Stimulated activated CD4-positive, alpha-beta T cell treated with anti-CD3 and anti-CD28 coated beads, Interleukin-15, amount 100 ng/mL, for 48 hours (primary cell): ENCODE measurements around the gene PDXDC1.
"Not testable (repeated sequence)": the region's sequence is repeated elsewhere in the genome, so short reads cannot be mapped to it uniquely, and the experiment has no call there.

Experiments
- DNase-seq, 2 donors: peaks; one replicate each; pipeline ENCODE4 v3.0.0-alpha.2; 2020; ENCODE audit warnings: low read depth in 2 of 2

Gene PDXDC1

DNA sequence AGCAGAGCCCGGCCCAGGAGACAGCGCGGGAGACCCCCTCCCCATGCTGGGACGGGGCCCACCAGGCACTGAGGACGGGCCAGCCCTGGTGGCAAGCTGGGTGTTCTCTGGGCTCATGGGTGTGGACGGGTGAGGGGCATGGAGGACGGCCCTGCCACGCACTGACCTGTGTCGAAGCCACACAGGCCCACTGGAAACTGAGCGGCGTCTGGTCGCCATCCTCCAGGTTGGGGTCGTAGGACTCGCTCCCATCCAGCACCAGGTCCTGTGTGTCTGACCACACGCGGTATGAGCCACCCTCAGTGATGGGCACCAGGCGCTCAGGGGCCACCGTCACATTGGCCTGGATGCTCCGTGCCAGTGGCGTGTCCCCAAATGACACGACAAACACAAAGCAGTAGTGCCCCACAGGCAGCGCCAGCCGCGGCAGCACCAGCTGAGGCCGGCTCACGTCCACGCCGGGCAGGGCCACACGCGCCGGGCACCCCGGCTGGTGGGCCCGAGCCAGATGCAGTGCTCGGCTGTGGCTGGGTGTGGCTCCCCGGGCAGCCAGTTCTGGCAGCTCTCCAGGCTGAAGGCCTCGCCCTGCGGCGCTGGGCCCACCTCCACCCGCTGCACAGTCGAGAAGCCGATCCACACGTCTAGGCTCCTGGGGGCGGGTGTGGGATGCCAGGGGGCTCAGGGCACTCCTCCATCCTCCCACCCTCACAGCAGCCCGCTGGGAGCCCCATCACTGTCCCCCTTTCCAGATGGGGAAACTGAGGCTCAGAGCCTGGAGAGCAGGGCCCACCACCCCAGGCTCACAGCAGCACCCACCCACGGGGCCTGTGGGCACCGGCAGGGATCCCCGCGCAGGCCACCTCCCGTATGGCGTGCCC, 160.9 kb downstream of the PDXDC1 start:
- not testable (repeated sequence) for DNase-seq

DNA sequence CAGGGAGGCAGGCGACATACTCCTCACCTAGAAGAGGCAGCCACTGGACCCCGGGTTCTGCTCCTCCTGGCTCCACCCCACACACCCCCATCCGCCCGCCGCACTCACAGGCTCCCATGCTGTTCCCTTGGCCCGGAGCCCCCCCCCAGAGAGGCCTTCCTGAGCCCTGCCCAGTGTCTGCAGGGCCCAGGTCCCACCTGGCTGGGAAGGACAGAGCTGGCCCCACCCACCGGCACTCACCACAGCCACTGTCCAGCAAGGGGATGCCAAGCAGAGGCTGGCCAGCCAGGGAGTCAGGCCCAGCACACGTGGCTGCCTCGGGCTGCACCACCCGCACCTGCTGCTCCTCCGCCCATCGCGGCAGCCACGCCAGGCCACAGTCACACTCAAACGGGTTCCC, 162.7 kb downstream of the PDXDC1 start:
- not testable (repeated sequence) for DNase-seq

DNA sequence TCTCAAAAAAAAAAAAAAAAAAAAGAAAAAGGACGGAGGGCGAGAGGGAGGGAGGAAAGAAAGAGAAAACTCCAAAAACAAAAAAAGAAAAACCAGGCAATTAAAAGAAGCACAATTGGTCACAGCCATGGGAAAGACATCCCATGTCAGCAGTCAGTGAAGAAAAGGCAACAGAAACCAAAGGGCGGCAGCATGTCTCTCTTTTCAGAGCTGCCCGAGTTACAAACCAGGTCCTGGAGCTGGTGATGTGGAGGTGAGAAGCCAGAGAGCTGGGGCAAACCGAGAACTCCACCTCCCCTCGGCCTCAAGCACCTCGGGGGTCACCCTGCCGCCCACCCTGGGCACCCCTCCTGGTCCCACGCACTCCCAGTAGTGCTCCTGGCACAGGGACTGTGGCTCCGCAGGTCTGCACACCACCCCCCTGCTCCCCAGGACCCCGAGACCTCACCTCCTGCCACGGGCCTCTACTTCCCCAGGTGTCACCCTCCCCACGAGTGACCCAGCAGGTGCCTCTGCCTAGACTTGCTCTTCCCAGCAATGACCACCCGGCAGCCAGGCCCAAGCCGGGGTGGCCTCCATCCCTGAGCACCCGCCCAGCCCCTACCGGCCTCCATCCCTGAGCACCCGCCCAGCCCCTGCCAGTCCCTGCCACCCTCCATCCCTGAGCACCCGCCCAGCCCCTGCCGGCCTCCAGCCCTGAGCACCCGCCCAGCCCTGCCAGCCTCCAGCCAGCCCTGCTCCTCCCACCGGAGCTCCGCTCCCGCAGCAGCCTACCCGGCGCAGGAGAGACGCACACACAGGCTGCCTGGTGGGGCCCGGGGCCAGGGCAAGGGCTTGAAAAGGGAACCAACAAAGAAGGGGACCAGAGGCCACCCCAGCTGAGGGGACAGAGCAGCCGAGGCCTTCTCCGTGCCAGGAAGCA, 165.9 kb downstream of the PDXDC1 start:
- DNase-seq, result not testable (repeated sequence)

DNA sequence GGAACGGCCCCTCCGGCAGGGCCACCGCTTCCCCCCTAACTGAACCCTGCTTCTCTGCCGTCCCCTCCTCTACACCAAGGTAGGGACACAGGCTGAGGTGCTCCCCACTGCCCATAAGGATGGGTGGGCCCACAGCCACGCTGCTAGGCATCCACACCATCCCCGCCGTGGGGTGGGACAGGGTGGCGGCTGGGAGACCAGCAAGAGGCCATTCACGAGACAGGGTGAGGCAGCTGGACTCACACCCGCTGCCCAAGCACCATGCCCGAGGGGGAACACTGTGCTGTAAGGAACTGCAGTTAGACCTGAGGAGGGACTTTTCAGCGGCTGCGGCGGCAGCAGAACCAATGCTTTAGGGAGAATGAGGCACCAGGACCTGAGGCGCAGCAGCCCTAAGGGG, 166.8 kb downstream of the PDXDC1 start:
- DNase-seq, result no peak

DNA sequence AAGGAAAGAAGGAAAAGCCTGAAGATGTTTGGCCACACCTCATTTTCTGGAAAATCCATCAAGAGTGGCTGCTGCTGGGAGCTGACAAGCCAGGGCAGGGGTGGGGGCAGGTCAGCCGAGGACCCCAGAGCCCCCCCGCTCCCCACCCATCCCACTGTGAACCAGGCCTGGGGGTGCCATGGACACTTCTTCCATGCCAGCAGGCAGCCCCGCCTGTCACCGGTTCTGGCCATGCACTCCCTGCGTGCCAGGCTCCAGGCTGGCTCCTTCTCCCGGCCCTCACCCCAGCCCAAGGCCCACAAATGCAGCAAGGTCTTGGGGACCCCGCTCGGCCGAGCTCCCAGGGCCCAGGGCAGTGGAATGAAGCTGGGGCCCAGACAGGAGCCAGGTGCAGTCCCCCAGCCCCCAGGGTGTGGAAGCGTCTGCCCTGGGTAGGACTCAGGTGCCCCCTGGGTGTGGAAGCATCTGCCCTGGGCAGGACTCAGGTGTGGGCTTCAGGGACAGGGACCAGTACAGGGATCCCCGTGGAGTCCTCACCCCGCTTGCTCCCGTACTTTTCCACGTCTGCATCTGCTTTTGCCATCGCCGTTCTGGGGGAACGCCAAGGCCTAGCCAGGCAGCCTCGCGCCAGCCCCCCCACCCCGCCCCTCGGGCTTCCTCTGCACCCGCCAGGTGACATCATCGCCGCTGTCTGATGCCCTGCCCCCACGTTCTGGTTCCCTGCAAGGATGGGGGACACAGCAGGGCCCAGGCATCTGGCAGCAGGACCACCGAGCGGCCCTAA, 167.5 kb downstream of the PDXDC1 start:
- DNase-seq, result not testable (repeated sequence)

DNA sequence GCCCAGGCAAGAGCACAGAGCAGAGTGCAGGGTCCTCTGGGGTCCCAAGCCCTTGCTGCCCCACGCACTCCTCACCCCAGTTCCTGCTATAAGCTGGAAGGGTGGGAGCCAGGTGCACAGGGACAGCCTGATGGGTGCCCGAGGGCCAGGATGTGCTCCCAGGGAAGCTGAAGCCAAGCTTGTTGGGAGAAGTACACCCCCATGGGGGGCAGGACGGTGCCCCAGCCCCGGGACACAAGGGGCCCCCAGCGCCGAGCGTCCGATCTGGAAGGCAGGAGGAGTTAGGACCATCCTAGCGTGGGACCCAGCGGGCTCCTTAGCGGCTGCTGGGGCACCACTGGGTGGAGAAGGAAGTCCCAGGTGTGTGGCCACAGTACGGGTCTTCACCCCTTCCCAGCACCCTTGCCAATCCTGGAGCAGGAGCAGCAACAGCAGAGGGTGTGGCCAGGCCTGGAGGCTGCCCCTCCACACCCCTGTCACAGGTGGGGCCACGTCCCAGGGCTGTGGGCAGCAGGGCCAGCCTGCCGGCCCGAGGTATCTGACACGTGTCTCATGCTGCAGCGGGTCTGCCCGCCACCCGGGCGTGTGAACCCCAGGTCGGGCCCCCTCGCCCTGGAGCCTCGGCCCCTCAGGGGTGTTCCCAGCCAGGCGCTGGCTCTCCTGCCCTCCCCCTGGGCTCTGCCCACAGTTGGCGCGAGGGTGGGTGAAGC, 168.2 kb downstream of the PDXDC1 start:
- not testable (repeated sequence) for DNase-seq

DNA sequence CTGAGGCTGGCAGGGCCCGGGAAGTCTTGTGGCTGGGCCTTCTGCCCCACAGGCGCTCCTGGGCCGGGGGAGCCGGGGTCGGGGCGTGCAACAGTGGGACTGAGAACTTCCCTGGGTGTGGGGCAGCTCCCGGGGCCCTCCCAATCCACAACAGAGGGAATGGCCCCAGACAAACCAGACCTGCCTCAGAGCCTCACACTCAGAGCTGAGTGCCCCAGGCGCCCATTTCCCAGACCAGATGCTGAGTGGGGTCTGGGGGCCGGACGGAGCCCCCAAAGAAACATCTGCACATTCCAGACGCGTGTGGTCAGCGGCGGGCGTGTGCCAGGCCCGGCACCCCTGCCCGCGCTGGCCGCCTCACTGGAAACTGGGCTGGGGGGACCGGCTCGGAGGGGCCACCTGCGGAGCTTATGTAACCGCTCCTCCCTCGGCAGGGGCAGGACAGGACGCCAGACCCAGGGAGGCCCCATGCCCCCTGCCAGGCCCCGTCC, 168.8 kb downstream of the PDXDC1 start:
- DNase-seq, result not testable (repeated sequence)

DNA sequence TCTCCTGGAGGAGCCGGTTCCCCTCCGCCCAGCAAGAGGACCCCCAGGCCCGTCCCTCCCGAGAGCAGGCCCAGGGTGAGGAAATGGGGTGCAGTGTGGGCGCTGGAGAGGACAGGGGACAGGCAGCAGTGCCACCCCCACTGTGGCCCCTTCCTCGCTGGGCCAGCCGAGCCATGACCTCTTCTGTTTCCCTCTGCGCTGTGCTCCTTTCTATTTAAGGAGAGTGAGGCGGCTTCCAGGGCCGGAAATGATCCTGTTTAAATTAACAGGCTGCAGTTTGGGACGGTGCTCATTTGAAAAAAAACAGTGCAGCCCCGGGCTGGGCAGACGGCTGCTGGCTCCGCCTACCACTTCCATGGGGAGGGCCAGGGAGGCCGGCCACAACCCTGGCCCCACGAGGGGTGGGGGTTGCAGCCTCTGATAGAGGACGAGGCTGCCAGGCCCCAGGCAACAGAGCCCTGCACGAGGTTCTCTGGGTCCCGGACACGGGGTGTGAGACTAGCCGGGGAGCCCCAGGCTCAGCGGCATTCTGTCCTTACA, 169.3 kb downstream of the PDXDC1 start:
- not testable (repeated sequence) for DNase-seq

DNA sequence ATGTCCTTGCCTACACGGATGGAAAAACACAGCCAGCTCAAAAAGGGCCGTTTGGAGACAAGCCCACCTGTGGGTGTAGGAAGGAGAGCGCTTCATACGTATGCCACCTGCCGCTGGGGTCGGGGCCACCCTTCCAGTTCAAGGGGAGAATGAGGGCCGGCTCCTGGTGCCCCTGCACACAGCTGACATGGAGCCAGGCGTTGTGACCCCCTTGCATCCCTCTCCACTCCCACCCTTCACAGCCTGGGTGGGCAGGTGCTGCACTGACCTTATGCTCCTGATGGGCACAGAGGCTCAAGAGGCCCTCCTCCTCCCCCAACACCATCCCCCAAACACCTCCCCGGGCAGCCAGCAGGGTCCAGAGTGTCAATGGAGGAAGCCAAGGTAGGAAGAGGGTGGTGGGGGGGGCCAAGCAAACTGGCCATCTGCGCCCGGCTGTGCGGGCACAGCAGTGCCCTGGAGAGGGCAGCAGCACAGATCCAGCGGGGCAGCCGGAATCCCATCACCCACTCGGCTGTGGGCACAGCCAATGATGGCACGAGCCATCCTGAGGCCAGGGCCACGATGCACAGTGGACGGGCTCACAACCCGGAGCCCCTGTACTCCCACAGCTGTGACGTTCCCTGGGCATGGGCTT, 170.1 kb downstream of the PDXDC1 start:
- DNase-seq, result not testable (repeated sequence)

DNA sequence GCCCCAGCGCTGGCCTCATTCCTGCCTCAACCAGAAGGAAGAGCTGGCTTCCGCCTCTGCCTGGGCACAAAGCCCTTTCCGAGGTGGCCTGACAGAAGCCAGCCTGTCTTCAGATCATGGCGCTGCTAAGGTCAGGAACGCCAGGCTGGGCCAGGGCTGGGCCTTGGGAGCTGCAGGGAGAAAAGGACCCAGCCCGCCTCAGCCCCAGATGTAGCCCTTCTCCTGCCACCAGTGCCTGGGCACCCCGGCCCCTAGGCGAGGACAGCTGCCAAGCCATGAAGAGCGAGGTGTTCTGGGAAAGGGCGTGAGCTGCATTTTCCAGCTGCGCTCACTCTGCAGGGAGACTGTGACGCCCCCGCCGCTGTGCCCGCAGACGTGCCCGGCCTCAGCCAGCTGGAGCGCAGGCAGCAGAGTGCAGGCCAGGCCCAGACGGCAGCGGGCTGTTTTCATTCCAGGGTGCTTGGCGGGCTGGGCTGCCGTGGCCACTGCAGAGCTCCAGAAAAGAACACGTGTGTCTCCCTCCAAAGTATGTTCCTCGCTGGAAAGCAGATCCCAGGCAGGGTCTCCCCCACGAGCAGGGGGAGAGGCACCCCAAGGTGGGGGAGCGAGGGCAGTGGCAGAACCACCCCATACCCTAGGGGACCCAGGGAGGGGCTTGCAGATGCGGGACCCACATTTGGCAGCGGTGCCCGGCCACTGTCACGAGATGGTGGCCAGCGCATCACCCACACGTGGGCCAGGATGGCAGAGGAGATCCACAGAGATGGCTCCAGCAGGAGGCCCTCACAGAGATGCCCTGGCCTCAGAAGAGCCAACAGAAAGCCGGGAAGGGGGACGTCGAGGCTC, 170.8 kb downstream of the PDXDC1 start:
- DNase-seq, result not testable (repeated sequence)

DNA sequence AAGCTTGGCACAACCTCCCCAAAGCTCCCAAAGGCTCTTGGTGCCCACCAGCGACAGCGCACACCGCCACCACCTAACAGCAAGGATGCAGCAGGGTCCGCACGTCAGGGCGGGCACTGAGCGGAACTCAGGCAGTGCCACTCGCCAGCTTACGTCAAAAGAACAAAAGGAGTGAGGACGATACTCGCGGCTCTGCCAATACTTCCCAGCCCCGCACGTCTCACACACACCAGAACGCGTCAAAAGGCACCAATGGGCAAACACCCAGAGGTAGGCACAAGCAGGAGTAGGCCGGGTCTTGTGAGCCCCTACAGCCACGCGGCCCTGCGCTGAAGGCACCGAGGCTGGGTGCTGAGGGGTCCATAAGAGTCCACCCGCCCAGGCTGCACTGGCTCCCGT, 171.4 kb downstream of the PDXDC1 start:
- DNase-seq, result not testable (repeated sequence)

DNA sequence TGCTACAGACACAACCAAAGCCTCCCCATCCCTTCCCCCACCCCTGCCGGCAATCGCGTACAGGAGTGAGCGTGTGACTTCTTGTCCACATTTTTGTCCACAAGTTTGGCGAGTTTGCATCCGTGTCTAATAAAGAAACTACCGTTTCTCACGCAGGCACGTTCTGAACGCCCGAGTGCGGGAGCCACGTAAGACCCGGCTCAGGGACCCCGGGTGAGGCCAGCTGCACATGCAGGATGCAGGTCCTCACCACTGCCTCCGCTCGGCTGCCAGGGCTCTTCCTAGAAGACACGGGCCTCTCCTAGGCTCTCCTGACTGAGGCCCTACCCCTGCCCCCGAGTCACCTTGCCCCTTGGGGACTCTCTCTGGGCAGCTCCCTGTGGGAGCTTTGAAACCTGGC, 174.0 kb downstream of the PDXDC1 start:
- DNase-seq, result not testable (repeated sequence)

DNA sequence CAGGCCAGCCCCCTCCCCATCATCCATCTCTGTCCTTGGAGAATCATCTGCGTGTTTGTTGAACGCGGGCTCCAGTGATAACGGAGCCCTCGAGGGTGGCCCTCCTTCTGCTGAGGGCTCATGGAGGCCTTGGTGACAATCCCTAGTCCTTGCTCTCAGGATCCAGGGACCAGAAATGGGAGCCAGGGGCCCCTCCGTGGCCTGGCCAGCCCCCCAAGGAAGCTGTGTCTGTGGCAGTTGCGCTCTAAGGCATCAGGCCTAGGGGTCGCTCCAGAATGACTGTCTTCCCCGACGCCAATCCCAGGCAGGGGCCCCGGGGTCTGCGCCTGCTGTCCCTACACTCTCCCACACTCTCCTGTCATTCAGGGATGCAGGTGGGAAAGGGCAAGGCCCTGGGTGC, 174.4 kb downstream of the PDXDC1 start:
- not testable (repeated sequence) for DNase-seq

DNA sequence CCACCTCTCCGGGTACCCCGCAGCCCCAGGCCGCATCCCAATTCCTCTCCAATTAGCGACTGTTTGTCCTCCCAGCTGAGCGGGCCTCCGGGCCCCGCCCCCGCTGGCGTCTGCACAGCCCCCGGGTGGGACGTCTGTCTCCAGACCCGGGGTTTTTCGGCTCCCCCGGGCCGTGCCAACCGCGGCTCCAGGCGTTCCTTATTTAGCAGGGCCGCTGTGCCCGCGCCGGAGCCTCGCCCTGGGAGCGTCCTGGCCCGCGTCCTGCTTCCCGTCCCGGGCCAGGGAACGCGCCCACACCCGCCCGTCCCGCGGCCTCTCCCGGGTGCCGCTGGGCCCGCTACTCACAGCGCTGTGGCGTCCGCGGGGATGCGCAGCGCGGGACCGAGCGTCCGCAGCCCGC, 179.2 kb downstream of the PDXDC1 start:
- not testable (repeated sequence) for DNase-seq

DNA sequence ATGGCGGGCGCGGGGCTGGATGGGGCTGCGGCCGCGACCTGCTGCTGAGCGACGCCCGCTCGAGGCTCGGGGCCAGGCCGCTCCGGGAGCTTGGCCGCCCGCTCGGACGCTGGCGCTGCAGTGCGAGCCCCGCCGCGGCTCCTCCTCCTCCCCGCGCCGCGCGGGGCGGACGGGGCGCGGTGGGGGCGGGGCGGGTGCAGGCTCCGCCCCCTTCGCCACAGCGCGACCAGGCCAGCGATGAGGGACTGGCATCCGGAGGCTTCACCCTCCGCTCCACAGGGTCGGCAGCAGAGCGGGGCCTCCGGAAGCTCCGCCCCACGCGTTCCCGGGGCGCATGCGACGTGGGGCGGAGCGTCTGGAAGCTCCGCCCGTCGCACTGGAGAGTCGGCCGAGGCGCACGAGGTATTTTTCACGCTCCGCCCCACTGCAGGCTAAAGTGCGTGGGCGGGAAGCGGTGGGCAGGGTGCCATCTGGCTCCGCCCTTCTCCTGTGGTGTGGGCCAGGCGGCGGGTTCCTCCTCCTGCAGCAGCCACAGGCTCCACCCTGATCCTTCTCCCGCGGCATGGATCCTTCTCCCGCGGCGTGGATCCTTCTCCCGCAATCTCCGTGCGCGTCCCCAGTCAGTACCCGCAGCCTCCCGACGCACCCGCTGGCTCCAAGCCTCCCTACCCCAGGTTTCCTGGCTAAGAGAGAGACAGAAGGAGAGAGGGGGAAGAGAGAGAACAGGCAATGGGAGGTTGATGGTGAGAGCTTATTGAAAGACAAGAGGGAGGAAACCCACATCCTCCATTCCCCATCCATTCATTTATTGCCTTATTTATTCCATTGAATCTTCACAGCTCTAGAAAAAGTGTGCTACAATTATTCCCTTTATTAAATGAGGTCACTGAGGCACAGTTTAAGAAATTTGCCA, 180.1 kb downstream of the PDXDC1 start:
- peak; percentile 82 to 87 for DNase-seq

DNA sequence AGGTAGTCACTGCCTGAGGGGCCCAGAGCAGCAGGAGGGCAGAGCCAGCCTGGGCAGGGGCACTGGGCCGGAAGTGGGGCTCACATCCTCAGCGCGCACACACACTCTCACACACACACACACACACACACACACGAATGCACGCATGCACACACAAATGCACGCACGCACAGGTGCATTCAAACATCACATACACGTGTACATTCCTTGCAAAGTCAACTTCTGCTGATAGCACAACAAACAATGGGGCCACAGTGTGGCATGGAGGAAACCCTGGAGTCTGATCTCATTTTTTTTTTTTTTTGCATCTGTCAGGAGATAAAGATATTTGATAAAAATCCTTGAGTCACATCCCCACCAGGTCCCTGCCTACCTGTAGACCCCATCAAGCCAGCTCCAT, 182.8 kb downstream of the PDXDC1 start:
- not testable (repeated sequence) for DNase-seq

DNA sequence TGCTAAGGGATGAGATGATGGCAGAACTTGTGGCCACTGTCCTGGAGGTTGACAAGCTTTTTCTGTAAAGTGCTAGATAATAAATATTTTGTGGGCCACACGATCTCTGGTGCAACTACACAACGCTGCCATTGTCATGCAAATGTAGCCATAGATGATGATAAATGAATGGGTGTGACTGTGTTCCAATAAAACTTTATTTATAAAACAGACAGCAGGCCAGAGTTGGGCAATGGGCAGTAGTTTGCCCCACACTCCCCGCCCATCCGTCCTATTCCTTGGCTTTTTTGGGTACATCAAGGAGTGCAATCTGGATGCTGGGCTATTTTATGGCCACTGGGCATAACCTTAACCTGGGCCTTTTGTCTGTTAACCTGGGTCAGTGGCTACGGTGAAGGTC, 184.8 kb downstream of the PDXDC1 start:
- DNase-seq, result not testable (repeated sequence)

DNA sequence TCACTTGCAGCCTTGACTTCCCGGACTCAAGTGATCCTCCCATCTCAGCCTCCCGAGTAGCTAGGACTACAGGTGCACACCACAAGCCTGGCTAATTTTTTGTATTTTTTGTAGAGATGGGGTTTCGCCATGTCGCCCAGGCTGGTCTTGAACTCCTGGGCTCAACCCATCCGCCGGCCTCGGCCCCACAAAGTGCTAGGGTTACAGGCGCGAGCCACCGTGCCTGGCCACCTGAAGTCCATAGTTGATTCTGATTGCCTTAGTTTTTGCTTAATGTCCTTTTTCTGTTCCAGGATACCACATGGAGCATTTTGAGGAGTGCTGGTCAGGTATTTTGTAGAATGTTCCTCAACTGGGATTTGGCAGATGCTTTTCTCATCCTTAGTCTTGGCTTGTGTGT, 185.7 kb downstream of the PDXDC1 start:
- not testable (repeated sequence) for DNase-seq
